HG03103 (cell line): ENCODE results near the gene CDH22.

Source experiments
- ATAC-seq: cut with Tn5 transposase; IDR thresholded peaks from one replicate; pipeline ENCODE4 v1.9.1; 2021; ENCODE audit warnings: low read depth; ENCODE audit not compliant: unreplicated experiment

Gene CDH22

GRCh38 chr20:46157076-46157592 lies 151.2 kb downstream of the CDH22 start:
- no peak for ATAC-seq

GRCh38 chr20:46156065-46156464 lies 152.2 kb downstream of the CDH22 start:
- no peak for ATAC-seq

GRCh38 chr20:46154796-46155195 lies 153.5 kb downstream of the CDH22 start:
- ATAC-seq: no peak

GRCh38 chr20:46154305-46154704 lies 154.0 kb downstream of the CDH22 start:
- no peak for ATAC-seq

GRCh38 chr20:46152824-46153586 lies 155.3 kb downstream of the CDH22 start:
- no peak for ATAC-seq

GRCh38 chr20:46151936-46152335 lies 156.4 kb downstream of the CDH22 start:
- no peak for ATAC-seq

GRCh38 chr20:46150943-46151342 lies 157.4 kb downstream of the CDH22 start:
- ATAC-seq: no peak

GRCh38 chr20:46148313-46149208 lies 159.7 kb downstream of the CDH22 start:
- ATAC-seq: no peak

- no peak for ATAC-seq
Measured at GRCh38 chr20:46145713-46146112, 162.6 kb downstream of the CDH22 start.

- no peak for ATAC-seq
Measured at GRCh38 chr20:46144432-46145025, 163.8 kb downstream of the CDH22 start.

- no peak for ATAC-seq
Measured at GRCh38 chr20:46142124-46142523, 166.2 kb downstream of the CDH22 start.

GRCh38 chr20:46139908-46140482 lies 168.3 kb downstream of the CDH22 start:
- ATAC-seq: no peak

GRCh38 chr20:46139266-46139889 lies 168.9 kb downstream of the CDH22 start:
- ATAC-seq: no peak

GRCh38 chr20:46137816-46138215 lies 170.5 kb downstream of the CDH22 start:
- no peak for ATAC-seq

GRCh38 chr20:46135856-46136633 lies 172.3 kb downstream of the CDH22 start:
- ATAC-seq: no peak

GRCh38 chr20:46134716-46135115 lies 173.6 kb downstream of the CDH22 start:
- no peak for ATAC-seq

- no peak for ATAC-seq
Measured at GRCh38 chr20:46133886-46134654, 174.2 kb downstream of the CDH22 start.

- ATAC-seq: no peak
Measured at GRCh38 chr20:46132705-46133120, 175.6 kb downstream of the CDH22 start.

- no peak for ATAC-seq
Measured at GRCh38 chr20:46131396-46131795, 176.9 kb downstream of the CDH22 start.
